HG03097 (cell line): Measurements from ENCODE around the gene YEATS2.
"Not testable (repeated sequence)": the region's sequence is repeated elsewhere in the genome, so short reads cannot be mapped to it uniquely, and the experiment has no call there.

Source experiments
- ATAC-seq: cut with Tn5 transposase; IDR thresholded peaks from one replicate; pipeline ENCODE4 v1.9.1; 2021; ENCODE audit not compliant: unreplicated experiment, low FRiP score

YEATS2 gene

DNA sequence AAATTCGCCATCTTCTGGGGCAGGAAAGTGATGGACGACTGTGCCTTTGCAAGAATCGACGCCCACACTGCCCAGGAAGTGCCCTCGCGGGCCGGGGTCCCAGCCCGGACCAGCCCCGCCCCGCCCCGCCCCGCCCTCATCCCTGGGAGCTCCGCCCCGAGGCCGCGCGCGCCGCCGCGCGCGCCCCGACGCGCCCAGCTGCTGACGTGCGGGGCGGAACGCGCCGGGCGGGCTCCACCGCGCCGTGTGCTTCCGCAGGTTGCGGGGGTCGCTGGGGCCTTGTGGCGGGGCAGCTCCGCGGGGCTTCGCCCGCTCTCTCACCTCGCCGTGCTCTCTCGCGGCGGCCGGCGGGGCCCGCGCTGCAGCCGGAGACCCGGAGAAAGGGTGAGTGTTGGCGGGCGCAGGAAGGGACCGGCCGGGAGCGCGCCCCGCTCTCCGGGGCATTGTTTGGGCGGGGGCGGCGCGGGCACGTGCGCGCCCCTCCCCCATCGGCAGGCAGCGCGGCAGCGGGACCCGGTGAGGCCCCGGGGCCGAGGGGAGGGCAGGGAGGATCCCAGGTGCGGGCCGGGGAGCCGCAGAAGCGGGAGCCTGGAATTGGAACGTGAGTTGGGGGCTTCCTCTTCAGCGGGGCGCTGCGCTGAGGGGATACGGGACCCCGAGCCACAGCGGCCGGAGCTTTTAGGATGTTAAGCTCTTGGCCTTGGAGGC is at the start of gene YEATS2:
YEATS2 (plus strand) TSS at position 188 of the 708 bp plus-strand sequence. CDS start 17,366 bp downstream, outside the sequence.
- ATAC-seq, result peak; percentile 87

GRCh38 chr3:183650554-183650953 is 47.0 kb upstream of the YEATS2 start:
- ATAC-seq, result no peak

DNA sequence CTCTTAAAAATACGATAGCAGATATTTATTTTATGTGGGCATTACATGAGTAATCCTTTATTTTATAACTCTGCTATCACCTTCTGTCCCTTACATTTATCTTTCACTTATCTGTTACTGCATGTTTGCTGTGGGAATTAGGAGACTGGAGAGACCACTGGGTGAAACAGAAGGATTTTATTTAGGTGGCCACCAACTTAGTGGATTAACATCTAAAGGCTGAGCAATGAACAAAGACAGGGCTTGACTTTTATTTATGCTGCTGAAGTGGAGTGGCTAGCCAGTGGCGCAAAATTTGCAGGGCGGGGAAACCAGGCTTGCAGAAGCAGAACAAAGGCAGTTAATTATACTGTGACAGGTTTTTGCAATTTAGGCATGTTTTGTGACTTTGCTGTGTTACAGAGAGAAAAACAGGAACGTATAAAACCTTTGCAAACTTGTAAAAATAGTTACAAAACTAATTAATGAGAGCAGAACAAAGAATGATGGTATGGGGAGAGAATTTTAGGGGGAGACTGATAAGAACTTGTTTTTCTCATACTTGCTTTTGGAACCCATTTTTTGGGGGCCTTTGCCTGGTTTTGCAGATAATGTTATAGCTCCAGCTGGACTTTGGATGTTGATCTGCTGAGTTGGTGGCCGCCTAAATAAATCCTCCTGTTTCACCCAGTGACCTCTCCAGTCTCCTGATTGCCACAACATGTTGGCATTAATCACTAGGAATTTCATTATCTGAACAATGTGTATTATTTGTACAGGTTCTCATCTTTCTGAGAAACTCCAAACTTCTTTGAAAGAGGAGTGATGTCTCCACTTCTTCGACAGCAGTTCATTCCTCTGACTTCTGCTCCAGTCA is 44.2 kb upstream of the YEATS2 start:
- no peak for ATAC-seq

DNA sequence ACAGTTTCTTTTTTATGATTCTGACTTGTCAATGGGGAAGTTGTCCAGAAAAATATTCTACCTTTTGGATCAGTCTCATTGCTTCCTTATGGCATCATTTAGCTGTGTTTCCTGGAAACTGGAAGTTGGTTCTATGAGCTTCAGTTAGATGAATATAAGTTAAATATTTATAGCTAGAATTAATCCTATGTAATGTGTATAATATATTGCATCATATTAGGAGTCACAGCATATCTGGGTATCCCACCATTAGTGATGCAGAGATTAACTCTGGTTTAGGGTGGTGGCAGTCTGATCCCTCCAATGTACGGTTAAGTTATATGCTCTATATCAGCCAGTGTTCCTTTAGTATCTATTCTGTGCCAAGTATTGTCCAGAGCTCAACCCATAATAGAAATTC is 42.9 kb upstream of the YEATS2 start:
- ATAC-seq, result no peak

DNA sequence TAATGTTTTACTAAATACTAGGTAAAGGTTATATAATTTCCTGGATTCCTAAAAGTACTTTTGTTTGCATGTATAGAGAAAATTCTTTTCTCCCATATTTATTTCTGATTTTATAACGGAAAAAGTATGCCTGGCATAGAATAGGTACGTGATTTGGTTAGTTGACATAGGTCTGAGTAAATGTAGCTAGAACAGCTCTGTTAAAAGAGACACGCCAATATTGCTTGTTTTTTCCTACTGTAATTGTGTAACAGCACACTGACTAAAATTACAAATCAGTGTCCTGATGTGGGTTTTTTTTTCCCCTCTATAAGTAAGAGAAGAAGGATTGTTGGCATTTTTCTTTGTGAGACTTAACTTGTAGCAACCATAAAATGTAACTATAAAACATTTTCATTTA is 35.5 kb upstream of the YEATS2 start:
- ATAC-seq, result no peak

DNA sequence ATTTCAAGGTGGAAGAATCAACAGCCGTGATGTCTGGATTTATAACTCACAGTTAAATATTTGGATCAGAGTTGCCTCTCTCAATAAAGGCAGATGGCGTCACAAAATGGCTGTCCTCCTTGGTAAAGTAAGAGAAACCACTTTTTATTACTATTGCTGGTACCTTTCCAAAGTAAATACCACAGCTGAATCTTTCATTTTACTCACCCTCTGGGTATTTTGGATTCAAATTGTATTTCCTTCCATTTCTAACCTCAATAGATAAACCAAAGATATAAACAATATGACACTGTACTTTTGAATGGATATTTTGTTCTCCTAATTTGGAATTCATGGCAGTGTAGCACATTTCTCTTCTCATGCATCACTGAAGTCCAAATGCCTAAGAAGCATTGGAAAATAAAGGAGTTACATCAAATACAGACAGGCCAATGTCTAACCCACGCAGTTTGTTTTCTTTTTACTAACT is 32.6 kb upstream of the YEATS2 start:
- no peak for ATAC-seq

DNA sequence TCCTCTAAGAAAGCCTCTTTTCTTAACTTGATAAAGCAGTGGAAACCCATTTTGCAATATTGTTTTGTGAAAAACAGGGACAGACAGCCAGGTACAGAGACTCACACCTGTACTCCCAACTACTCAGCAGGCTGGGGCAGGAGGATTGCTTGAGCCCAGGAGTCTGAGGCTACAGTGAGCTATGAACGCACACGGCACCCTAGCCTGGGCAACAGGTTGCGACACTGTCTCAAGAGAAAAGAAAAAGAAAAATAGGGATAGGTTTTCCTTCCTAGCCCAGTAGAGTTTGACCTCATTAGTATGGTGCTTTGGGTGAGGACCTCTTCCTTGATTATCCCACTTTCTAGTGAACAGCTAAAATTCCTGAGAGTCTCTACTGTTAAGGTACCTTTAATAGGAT is 17.5 kb upstream of the YEATS2 start:
- ATAC-seq, result no peak

DNA sequence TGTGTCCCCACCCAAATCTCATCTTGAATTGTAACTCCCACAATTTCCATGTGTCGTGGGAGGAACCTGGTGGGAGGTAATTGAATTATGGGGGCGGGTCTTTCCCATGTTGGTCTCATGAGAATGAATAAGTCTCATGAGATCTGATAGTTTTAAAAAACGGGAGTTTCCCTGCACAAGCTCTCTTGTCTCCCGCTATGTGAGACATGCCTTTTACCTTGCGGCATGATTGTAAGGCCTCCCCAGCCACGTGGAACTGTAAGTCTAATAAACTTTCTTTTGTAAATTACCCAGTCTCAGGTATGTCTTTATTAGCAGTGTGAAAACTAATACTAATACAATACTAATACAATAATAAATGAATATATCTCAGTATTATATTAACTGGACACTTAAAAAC is 9.9 kb upstream of the YEATS2 start:
- ATAC-seq, result no peak

DNA sequence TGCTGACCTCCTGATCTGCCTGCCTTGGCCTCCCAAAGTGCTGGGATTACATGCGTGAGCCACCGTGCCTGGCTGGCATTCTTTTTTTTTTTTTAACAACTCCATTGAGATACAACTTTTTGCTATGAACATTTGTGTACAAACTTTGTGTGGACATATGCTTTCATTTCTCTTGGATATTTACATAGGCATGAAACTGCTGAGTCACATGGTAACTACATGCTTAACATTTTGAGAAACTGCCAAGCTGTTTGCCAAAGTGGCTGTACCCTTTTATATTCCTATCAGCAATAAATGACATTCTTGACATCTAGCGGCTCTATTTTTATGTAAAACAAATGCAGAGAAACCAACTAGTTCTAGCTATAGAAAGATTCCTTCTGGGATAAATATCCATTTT is 8.7 kb upstream of the YEATS2 start:
- no peak for ATAC-seq

DNA sequence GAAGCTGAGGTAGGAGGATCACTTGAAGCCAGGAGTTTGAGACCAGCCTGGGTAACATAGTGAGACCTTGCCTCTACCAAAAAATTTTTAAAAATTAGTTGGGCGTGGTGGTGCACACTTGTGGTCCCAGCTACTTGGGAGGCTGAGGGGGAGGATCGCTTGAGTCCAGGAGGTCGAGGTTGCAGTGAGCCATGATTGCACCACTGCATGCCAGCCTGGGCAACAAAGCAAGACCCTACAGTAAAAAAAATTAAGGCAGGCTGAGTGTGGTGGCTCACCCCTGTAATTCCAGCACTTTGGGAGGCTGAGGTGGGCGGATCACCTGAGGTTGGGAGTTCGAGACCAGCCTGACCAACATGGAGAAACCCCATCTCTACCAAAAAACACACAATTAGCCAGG is 8.0 kb upstream of the YEATS2 start:
- ATAC-seq, result not testable (repeated sequence)

- ATAC-seq, result no peak
Observed at GRCh38 chr3:183690402-183690995, 7.1 kb upstream of the YEATS2 start.

DNA sequence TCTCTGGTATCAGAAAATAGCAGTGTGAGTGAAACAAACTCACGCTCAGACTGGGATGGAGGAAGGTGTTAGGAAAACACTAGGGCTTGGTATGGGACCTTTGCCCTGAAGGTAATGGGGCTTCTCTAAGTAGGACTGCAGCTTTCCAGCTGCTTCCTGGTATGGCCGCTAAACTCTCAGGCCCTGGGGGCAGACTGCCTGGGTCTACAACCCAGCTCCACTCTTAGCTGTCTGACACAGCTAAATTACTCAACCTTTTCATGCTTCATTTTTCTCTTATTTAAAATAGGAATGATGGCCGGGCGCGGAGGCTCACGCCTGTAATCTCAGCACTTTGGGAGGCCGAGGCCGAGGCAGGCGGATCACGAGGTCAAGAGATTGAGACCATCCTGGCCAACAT is 5.2 kb upstream of the YEATS2 start:
- no peak for ATAC-seq

- ATAC-seq, result no peak
Observed at GRCh38 chr3:183695569-183696364, 1.8 kb upstream of the YEATS2 start.

- ATAC-seq, result no peak
Observed at GRCh38 chr3:183697123-183697609, 431 bp upstream of the YEATS2 start.

DNA sequence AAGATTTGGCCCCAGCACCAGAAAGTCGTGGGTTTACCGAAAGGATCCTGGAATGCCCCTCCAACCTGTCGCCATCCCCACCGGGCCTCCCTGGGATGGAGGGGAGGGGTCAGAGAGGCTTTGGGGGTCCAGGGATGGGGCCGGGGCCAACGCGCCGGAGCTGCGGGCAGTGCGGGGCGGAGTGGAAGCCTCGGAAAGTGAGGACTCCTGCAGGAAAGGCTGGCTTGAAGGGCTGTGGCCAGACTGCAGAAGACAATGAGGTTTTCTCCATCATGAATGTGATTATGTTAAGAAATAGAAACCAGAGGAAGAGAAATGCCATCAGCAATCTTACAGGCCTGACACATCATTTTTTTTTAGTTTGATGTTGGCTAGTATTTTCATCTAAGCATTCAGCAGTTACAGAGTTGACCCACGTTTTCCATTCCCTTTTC is 738 bp downstream of the YEATS2 start:
- peak; percentile 22 for ATAC-seq

- ATAC-seq, result no peak
Observed at GRCh38 chr3:183698756-183699155, 1.2 kb downstream of the YEATS2 start.

GRCh38 chr3:183699238-183699947 is 1.8 kb downstream of the YEATS2 start:
- ATAC-seq, result no peak

DNA sequence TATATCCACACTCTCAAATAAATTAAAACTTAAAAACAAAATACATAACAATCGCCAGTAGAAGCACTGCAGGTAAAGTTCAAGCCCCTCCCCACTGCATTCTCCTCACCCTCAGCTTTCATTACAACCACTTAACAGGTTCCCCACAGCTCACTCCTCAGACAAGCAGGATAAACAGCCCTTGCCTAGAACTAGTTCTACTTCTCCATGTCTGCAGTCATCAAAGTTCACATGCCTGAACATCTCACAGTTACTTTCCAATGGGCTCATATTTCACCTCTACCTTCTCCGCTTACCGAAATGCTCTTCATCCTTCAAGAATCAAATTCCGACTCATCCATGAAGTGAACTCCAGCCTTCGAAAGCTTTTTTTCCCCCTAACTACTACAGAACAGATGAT is 4.1 kb downstream of the YEATS2 start:
- ATAC-seq, result no peak

- not testable (repeated sequence) for ATAC-seq
Observed at GRCh38 chr3:183703892-183704291, 6.3 kb downstream of the YEATS2 start.

- no peak for ATAC-seq
Observed at GRCh38 chr3:183710231-183710630, 12.6 kb downstream of the YEATS2 start.
